HepG2 (cell line): ENCODE measurements around the gene ETS1. TPM values are rescaled to one million over a fixed set of nuclear protein-coding genes. Genes with fewer than 3 reads are reported as not detected.

Source experiments
- ATAC-seq: fragments of 200-7000 bp; cut with Tn5 transposase; 3 replicates; pipeline ENCODE4 v1.9.1; 2020; ENCODE audit warnings: mild to moderate bottlenecking, moderate library complexity
- BruUV-seq: library from RNA; stranded (reverse); fragments of 400-500 nt; replicated peaks from 2 replicates; lab custom pipeline; 2021; lab: Mats Ljungman, UMichigan
- CTCF ChIA-PET: fragments of 300-600 bp; formaldehyde crosslinking; extraction: SDS; loops from one replicate; lab custom pipeline; 2021; ENCODE audit warnings: low total read pairs, inconsistent platforms, low intra/inter-chr PET ratio; lab: Yijun Ruan, JAX
- POLR2A ChIA-PET: fragments of 350-600 bp; sonication (Branson Sonifier 250); formaldehyde crosslinking; loops from one replicate; lab custom pipeline; 2020; ENCODE audit warnings: antibody characterized with exemption, inconsistent platforms; lab: Yijun Ruan, JAX
- DNase-seq: peaks from one replicate; pipeline ENCODE4 v3.0.0-alpha.2; 2015; ENCODE audit warnings: low spot score
- FAIRE-seq: peaks from 3 replicates; lab custom pipeline; 2011; peaks lifted over from hg19 to GRCh38; lab: Jason Lieb, UNC
- H2AFZ ChIP-seq: one replicate; pipeline ENCODE4 v1.6.1; 2011; ENCODE audit warnings: low read length, inconsistent platforms
- H3K27ac ChIP-seq: fragments of 300-600 bp; 3 replicates; pipeline ENCODE4 v1.8.0; 2011; ENCODE audit warnings: mixed run types, mild to moderate bottlenecking, mixed read lengths, low read length, inconsistent platforms; ENCODE audit not compliant: insufficient read depth; ENCODE audit errors: extremely low read length
- H3K27me3 ChIP-seq, 2 experiments: fragments of 200-600 bp in 1 of 2; 2 replicates in 1 of 2; 3 replicates in 1 of 2; pipeline versions ENCODE4 v1.6.0 to v1.8.0; 2011; ENCODE audit warnings: low read length in 2 of 2, mild to moderate bottlenecking in 2 of 2, moderate library complexity in 2 of 2, inconsistent platforms in 1 of 2; ENCODE audit not compliant: insufficient read depth in 2 of 2, control insufficient read depth in 1 of 2
- H3K36me3 ChIP-seq, 2 experiments: fragments of 200-600 bp in 1 of 2; replicated peaks in 1 of 2; 2 replicates in 1 of 2; 3 replicates in 1 of 2; pipeline versions ENCODE4 v1.5.1 to v1.8.0; 2011; ENCODE audit warnings: low read length in 2 of 2, inconsistent platforms in 1 of 2; ENCODE audit not compliant: insufficient read depth in 2 of 2, control insufficient read depth in 1 of 2
- H3K4me1 ChIP-seq: 2 replicates; pipeline ENCODE4 v1.5.1; 2012; ENCODE audit warnings: low read length, inconsistent platforms; ENCODE audit not compliant: insufficient read depth
- H3K4me2 ChIP-seq: 2 replicates; pipeline ENCODE4 v1.6.0; 2011; ENCODE audit warnings: low read depth, low read length, inconsistent platforms
- H3K4me3 ChIP-seq, 3 experiments: fragments of 200-600 bp in 1 of 3; sonication (generic), shearing (Covaris generic) in 1 of 3; replicated peaks in 1 of 3; 2 replicates each; pipeline ENCODE4 v1.5.1; 2011 to 2016; ENCODE audit warnings: low read length in 3 of 3, inconsistent platforms in 2 of 3, low read depth in 2 of 3, mild to moderate bottlenecking in 2 of 3, control low read depth in 1 of 3, mixed read lengths in 1 of 3; ENCODE audit not compliant: insufficient read depth in 1 of 3
- H3K79me2 ChIP-seq: one replicate; pipeline ENCODE4 v1.6.1; 2011; ENCODE audit warnings: low read length, inconsistent platforms; ENCODE audit not compliant: insufficient read depth
- H3K9ac ChIP-seq: 2 replicates; pipeline ENCODE4 v1.6.0; 2011; ENCODE audit warnings: mild to moderate bottlenecking, low read depth, low read length, inconsistent platforms; ENCODE audit not compliant: insufficient read depth
- H3K9me3 ChIP-seq: 2 replicates; pipeline ENCODE4 v1.5.1; 2012; ENCODE audit warnings: mild to moderate bottlenecking, low read length
- H4K20me1 ChIP-seq: 2 replicates; pipeline ENCODE4 v1.6.0; 2011; ENCODE audit warnings: inconsistent platforms, mild to moderate bottlenecking, low read length, moderate library complexity; ENCODE audit not compliant: insufficient read depth
- FOXK2 ChIP-seq: fragments of 450-650 bp; IDR thresholded peaks from 2 replicates; pipeline ENCODE4 v1.6.1; 2016
- JUND ChIP-seq: sonication (generic); formaldehyde crosslinking; IDR thresholded peaks from 2 replicates; pipeline ENCODE4 v1.8.0; 2022; ENCODE audit warnings: mild to moderate bottlenecking, missing genetic modification reagents
- KLF9 ChIP-seq: IDR thresholded peaks from 2 replicates; pipeline ENCODE4 v1.6.1; 2016; ENCODE audit warnings: low read depth
- MED8 ChIP-seq: sonication (generic); formaldehyde crosslinking; IDR thresholded peaks from 2 replicates; pipeline ENCODE4 v1.8.1; 2023; ENCODE audit warnings: mild to moderate bottlenecking, missing genetic modification reagents; ENCODE audit not compliant: insufficient replicate concordance
- MEIS2 ChIP-seq: sonication (generic); formaldehyde crosslinking; IDR thresholded peaks from 2 replicates; pipeline ENCODE4 v1.9.0; 2021; ENCODE audit warnings: mild to moderate bottlenecking, missing genetic modification reagents
- PHF21A ChIP-seq: sonication (generic); formaldehyde crosslinking; IDR thresholded peaks from 2 replicates; pipeline ENCODE4 v1.5.0; 2020; ENCODE audit warnings: mild to moderate bottlenecking, missing genetic modification reagents
- RELA ChIP-seq: sonication (generic); formaldehyde crosslinking; IDR thresholded peaks from 2 replicates; pipeline ENCODE4 v1.4.0; 2020; ENCODE audit warnings: missing genetic modification reagents
- SMC3 ChIP-seq: IDR thresholded peaks from 2 replicates; pipeline ENCODE4 v1.6.1; 2011; ENCODE audit warnings: low read length, improper control_type of control experiment
- TCF7L2 ChIP-seq: IDR thresholded peaks from 2 replicates; pipeline ENCODE4 v1.6.1; 2011; ENCODE audit warnings: mild to moderate bottlenecking, low read depth, low read length, moderate library complexity
- TGIF2 ChIP-seq: IDR thresholded peaks from 2 replicates; pipeline ENCODE4 v1.6.1; 2016; ENCODE audit warnings: control low read depth, missing compliant biosample characterization
- YY1 ChIP-seq: IDR thresholded peaks from 2 replicates; pipeline ENCODE4 v1.6.1; 2011; ENCODE audit warnings: low read length, low read depth, moderate library complexity, mild to moderate bottlenecking; ENCODE audit not compliant: insufficient read depth, insufficient replicate concordance
- ZIK1 ChIP-seq: sonication (generic); formaldehyde crosslinking; IDR thresholded peaks from 2 replicates; pipeline ENCODE4 v1.5.0; 2020; ENCODE audit warnings: mild to moderate bottlenecking, low read depth, missing genetic modification reagents, borderline replicate concordance
- ZNF20 ChIP-seq: sonication (generic); formaldehyde crosslinking; IDR thresholded peaks from 2 replicates; pipeline ENCODE4 v1.4.0; 2020; ENCODE audit warnings: mild to moderate bottlenecking, moderate library complexity, missing genetic modification reagents
- ZNF326 ChIP-seq: sonication (generic); formaldehyde crosslinking; IDR thresholded peaks from 2 replicates; pipeline ENCODE4 v1.4.0; 2020; ENCODE audit warnings: missing genetic modification reagents, borderline replicate concordance
- ZNF616 ChIP-seq: sonication (generic); formaldehyde crosslinking; IDR thresholded peaks from 2 replicates; pipeline ENCODE4 v1.5.0; 2020; ENCODE audit warnings: low read depth, mild to moderate bottlenecking, missing genetic modification reagents
- WGBS: methylation state at CpG from one replicate; pipeline ENCODE4 v1.1.6; 2017; ENCODE audit warnings: low lambda C conversion rate; 5-methylcytosine and 5-hydroxymethylcytosine counted together
- in situ Hi-C: cut with HindIII; loops from 2 replicates; pipeline ENCODE4 v1.10.0; 2017; ENCODE audit warnings: low pct_unique_long_range_greater_than_20kb; ENCODE audit not compliant: extremely low pct_ligation_motif_present
- intact Hi-C: fragments of 100-400 bp; cut with micrococcal nuclease; formaldehyde crosslinking; loops from one replicate; pipeline ENCODE4 v1.10.0; 2022; ENCODE audit not compliant: unreplicated experiment
- polyA plus RNA-seq, 8 experiments: library from polyadenylated mRNA; depleted of rRNA in 3 of 8; stranded (reverse) in 7 of 8; unstranded in 1 of 8; fragments of >200 nt; fragmentation: Illumina TruSeq in 4 of 8; extraction: Trizol in 4 of 8; gene quantifications; 2 replicates each; pipeline versions ENCODE4 v1.2.1 to v1.2.3, GENCODE V29; 2011 to 2016; ENCODE audit warnings: low read depth in 4 of 8, missing spikeins in 1 of 8, mixed read lengths in 1 of 8; ENCODE audit not compliant: insufficient read depth in 1 of 8
- total RNA-seq, 5 experiments: library from RNA; depleted of rRNA; stranded (reverse); fragments of >200 nt; fragmentation: Illumina TruSeq; extraction: Trizol; gene quantifications; 2 replicates each; pipeline ENCODE4 v1.2.3, GENCODE V29; 2016; ENCODE audit warnings: low read depth in 1 of 5
- TF ChIP-seq, protein P1 (sequence below): IDR thresholded peaks from 2 replicates; pipeline ENCODE4 v1.6.1; 2016; ENCODE audit warnings: control low read depth
- TF ChIP-seq, protein P2 (sequence below): sonication (generic); formaldehyde crosslinking; IDR thresholded peaks from 2 replicates; pipeline ENCODE4 v1.4.0; 2020; ENCODE audit warnings: missing genetic modification reagents; ENCODE audit errors: not compliant biosample characterization
- TF ChIP-seq, protein P3 (sequence below): sonication (generic); formaldehyde crosslinking; IDR thresholded peaks from 2 replicates; pipeline ENCODE4 v1.5.1; 2020; ENCODE audit warnings: missing genetic modification reagents, mild to moderate bottlenecking, borderline replicate concordance
- TF ChIP-seq, protein P4 (sequence below): IDR thresholded peaks from 2 replicates; pipeline ENCODE4 v1.4.0; 2020; ENCODE audit warnings: mild to moderate bottlenecking, missing genetic modification reagents

Gene ETS1
- total and polyA plus RNA-seq, 2 of the 13 experiments (the other 11 are each of a cell fraction or from before 2014, with no cell fraction given) = 0.18 to 0.34 TPM

GRCh38 chr11:128482092-128482491 lies 105.3 kb downstream of the ETS1 start:
- in situ Hi-C loops = no loop called here
- no peaks in the 10 kb centered on the region for H3K36me3 ChIP-seq

More at GRCh38 chr11:128482092-128482491, 105.3 kb downstream of the ETS1 start:
- intact Hi-C loops = no loop called here
- Histone ChIP-seq H3K27me3 (no peaks in the 10 kb centered on the region; a peak in 1 of 5 replicates), H3K4me1 (no peaks in the 10 kb centered on the region), H3K9ac (no peak overlapping the region), H4K20me1 (no peaks in the 10 kb centered on the region), H3K4me2 (no peak overlapping the region), H3K27ac (no peak overlapping the region), H2AFZ (no peak overlapping the region), H3K79me2 (no peaks in the 10 kb centered on the region), H3K9me3 (no peaks in the 10 kb centered on the region), H3K4me3 (no peak overlapping the region)
- FAIRE-seq (no peak), DNase-seq (no peak), ATAC-seq (no peak)
- CTCF ChIA-PET = no interaction called here
- WGBS = 83% methylated on average over 3 of the region's 3 CpGs
- POLR2A ChIA-PET = no interaction called here
- BruUV-seq = no TSS peak
- no peak for TF ChIP-seq ZNF20 (CRISPR knock-in tag)
- no peak for TF ChIP-seq MED8 (CRISPR knock-in tag)
- no peak for TF ChIP-seq MEIS2
- TF ChIP-seq, protein P1, sequence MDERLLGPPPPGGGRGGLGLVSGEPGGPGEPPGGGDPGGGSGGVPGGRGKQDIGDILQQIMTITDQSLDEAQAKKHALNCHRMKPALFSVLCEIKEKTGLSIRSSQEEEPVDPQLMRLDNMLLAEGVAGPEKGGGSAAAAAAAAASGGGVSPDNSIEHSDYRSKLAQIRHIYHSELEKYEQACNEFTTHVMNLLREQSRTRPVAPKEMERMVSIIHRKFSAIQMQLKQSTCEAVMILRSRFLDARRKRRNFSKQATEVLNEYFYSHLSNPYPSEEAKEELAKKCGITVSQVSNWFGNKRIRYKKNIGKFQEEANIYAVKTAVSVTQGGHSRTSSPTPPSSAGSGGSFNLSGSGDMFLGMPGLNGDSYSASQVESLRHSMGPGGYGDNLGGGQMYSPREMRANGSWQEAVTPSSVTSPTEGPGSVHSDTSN (CRISPR knock-in tag) = no peak
- TF ChIP-seq TCF7L2 = no peak
- TF ChIP-seq KLF9 (CRISPR knock-in tag) = no peak
- TF ChIP-seq, protein P2, sequence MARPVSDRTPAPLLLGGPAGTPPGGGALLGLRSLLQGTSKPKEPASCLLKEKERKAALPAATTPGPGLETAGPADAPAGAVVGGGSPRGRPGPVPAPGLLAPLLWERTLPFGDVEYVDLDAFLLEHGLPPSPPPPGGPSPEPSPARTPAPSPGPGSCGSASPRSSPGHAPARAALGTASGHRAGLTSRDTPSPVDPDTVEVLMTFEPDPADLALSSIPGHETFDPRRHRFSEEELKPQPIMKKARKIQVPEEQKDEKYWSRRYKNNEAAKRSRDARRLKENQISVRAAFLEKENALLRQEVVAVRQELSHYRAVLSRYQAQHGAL (CRISPR knock-in tag) = no peak
- TF ChIP-seq SMC3 = no peak
- TF ChIP-seq, protein P3, sequence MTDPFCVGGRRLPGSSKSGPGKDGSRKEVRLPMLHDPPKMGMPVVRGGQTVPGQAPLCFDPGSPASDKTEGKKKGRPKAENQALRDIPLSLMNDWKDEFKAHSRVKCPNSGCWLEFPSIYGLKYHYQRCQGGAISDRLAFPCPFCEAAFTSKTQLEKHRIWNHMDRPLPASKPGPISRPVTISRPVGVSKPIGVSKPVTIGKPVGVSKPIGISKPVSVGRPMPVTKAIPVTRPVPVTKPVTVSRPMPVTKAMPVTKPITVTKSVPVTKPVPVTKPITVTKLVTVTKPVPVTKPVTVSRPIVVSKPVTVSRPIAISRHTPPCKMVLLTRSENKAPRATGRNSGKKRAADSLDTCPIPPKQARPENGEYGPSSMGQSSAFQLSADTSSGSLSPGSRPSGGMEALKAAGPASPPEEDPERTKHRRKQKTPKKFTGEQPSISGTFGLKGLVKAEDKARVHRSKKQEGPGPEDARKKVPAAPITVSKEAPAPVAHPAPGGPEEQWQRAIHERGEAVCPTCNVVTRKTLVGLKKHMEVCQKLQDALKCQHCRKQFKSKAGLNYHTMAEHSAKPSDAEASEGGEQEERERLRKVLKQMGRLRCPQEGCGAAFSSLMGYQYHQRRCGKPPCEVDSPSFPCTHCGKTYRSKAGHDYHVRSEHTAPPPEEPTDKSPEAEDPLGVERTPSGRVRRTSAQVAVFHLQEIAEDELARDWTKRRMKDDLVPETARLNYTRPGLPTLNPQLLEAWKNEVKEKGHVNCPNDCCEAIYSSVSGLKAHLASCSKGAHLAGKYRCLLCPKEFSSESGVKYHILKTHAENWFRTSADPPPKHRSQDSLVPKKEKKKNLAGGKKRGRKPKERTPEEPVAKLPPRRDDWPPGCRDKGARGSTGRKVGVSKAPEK = no peak
- no peak for TF ChIP-seq YY1
- no peak for TF ChIP-seq RELA (CRISPR knock-in tag)
- no peak for TF ChIP-seq PHF21A (CRISPR knock-in tag)
- TF ChIP-seq FOXK2 = no peak
- no peak for TF ChIP-seq ZNF616
- no peak for TF ChIP-seq JUND (CRISPR knock-in tag)
- TF ChIP-seq TGIF2 (CRISPR knock-in tag) = no peak
- TF ChIP-seq, protein P4, sequence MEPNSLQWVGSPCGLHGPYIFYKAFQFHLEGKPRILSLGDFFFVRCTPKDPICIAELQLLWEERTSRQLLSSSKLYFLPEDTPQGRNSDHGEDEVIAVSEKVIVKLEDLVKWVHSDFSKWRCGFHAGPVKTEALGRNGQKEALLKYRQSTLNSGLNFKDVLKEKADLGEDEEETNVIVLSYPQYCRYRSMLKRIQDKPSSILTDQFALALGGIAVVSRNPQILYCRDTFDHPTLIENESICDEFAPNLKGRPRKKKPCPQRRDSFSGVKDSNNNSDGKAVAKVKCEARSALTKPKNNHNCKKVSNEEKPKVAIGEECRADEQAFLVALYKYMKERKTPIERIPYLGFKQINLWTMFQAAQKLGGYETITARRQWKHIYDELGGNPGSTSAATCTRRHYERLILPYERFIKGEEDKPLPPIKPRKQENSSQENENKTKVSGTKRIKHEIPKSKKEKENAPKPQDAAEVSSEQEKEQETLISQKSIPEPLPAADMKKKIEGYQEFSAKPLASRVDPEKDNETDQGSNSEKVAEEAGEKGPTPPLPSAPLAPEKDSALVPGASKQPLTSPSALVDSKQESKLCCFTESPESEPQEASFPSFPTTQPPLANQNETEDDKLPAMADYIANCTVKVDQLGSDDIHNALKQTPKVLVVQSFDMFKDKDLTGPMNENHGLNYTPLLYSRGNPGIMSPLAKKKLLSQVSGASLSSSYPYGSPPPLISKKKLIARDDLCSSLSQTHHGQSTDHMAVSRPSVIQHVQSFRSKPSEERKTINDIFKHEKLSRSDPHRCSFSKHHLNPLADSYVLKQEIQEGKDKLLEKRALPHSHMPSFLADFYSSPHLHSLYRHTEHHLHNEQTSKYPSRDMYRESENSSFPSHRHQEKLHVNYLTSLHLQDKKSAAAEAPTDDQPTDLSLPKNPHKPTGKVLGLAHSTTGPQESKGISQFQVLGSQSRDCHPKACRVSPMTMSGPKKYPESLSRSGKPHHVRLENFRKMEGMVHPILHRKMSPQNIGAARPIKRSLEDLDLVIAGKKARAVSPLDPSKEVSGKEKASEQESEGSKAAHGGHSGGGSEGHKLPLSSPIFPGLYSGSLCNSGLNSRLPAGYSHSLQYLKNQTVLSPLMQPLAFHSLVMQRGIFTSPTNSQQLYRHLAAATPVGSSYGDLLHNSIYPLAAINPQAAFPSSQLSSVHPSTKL (CRISPR knock-in tag) = no peak
- no peak for TF ChIP-seq ZNF326 (CRISPR knock-in tag)
- TF ChIP-seq ZIK1 (CRISPR knock-in tag) = no peak
